ENCODE data around the gene ABHD12. TPM values are rescaled to one million over a fixed set of nuclear protein-coding genes. Genes with fewer than 3 reads are reported as not detected.

Gene ABHD12
- total and polyA plus RNA-seq, 2 donors (not counting 1 experiment from before 2014, with no cell fraction given), result 9.6 to 28.3 TPM

GRCh38 chr20:25338112-25339023 is 52.3 kb downstream of the ABHD12 start:
- Histone ChIP-seq H3K9me3 (ENCODE audit: control extremely low read depth in 1 of 3, control insufficient read depth in 2 of 3, insufficient read depth in 1 of 3, low read length in 2 of 3) (peaks cover 0 to 4% (median 0%) of the 10 kb centered on the region in 3 donors), H2AFZ (ENCODE audit: insufficient read depth, low read depth, low read length, poor library complexity, severe bottlenecking) (no peak overlapping the region), H3K4me3 (ENCODE audit: control extremely low read depth in 1 of 5, extremely low read depth in 1 of 5, insufficient read depth in 1 of 5, low read depth in 2 of 5, low read length in 4 of 5) (no peak overlapping the region), H3K27ac (ENCODE audit: low read length in 2 of 2) (no peak overlapping the region), H3K9ac (ENCODE audit: low read length) (no peak overlapping the region), H3K4me1 (ENCODE audit: control insufficient read depth in 2 of 2, insufficient read depth in 2 of 2, low read length in 2 of 2) (no peaks in the 10 kb centered on the region), H4K20me1 (ENCODE audit: control insufficient read depth, insufficient read depth, low read length, poor library complexity, severe bottlenecking) (no peaks in the 10 kb centered on the region), H3K36me3 (replicated peaks in 1 of 2; ENCODE audit: control extremely low read depth in 1 of 2, control insufficient read depth in 1 of 2, extremely low read depth in 1 of 2, insufficient read depth in 2 of 2, low read length in 1 of 2) (peaks cover 0 to 4% of the 10 kb centered on the region in 2 experiments), H3K4me2 (replicated peaks; ENCODE audit: low read depth, low read length, poor library complexity, severe bottlenecking) (no peak overlapping the region), H3K27me3 (replicated peaks in 1 of 4; ENCODE audit: control extremely low read depth in 1 of 4, control insufficient read depth in 3 of 4, insufficient read depth in 4 of 4, low read length in 3 of 4) (no peaks in the 10 kb centered on the region), H3K79me2 (ENCODE audit: control insufficient read depth, insufficient read depth, low read length) (peaks cover 33% of the 10 kb centered on the region)
- intact Hi-C loops (cut with micrococcal nuclease), result no loop called here
- no peak for TF ChIP-seq EZH2 (IDR thresholded peaks at IDR 0.05; ENCODE audit: borderline replicate concordance, insufficient read depth, low read depth, low read length, poor library complexity, severe bottlenecking)
- no peak for TF ChIP-seq CTCF (IDR thresholded peaks at IDR 0.05)
- no peak for ATAC-seq (ENCODE audit: low read depth)
- Mint-ChIP-seq H3K27me3 (no peaks in the 10 kb centered on the region), H3K9me3 (ENCODE audit: insufficient read depth) (no peaks in the 10 kb centered on the region), H3K4me3 (no peak overlapping the region), H3K4me1 (peaks cover 5% of the 10 kb centered on the region), H3K27ac (no peak overlapping the region)
- CTCF ChIA-PET, result no interaction called here
- WGBS (ENCODE audit: insufficient coverage), result 99% methylated on average over 9 of the region's 11 CpGs
- no peak for DNase-seq
- POLR2A ChIA-PET, result no interaction called here
